ENCODE measurements around the gene SLC25A23.

DNA sequence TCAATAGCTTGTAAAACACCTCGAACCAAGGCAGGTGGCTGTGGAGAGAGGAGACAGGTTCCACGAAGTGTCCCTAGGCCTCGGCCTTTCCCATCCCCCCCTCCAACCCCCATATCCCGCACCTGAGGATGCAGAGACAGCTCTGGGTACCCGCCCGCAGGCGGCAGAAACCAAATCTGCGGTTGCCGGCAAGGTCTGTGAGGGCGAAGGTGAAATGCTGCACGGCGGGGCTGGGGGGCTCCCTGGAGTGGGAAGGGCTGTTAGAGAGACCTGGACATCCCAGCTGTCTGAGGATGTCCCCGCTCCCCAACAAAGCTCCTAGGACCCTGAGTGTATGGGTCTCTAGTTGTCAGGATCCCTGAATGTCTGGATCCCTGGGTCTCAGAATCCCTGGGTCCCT is 19.2 kb upstream of the SLC25A23 start:
- TF ChIP-seq, protein P1, sequence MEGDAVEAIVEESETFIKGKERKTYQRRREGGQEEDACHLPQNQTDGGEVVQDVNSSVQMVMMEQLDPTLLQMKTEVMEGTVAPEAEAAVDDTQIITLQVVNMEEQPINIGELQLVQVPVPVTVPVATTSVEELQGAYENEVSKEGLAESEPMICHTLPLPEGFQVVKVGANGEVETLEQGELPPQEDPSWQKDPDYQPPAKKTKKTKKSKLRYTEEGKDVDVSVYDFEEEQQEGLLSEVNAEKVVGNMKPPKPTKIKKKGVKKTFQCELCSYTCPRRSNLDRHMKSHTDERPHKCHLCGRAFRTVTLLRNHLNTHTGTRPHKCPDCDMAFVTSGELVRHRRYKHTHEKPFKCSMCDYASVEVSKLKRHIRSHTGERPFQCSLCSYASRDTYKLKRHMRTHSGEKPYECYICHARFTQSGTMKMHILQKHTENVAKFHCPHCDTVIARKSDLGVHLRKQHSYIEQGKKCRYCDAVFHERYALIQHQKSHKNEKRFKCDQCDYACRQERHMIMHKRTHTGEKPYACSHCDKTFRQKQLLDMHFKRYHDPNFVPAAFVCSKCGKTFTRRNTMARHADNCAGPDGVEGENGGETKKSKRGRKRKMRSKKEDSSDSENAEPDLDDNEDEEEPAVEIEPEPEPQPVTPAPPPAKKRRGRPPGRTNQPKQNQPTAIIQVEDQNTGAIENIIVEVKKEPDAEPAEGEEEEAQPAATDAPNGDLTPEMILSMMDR (IDR thresholded peaks at IDR 0.05; ENCODE audit: insufficient read depth, low read depth, low read length), result no peak
- no peak for TF ChIP-seq EZH2 (IDR thresholded peaks at IDR 0.05; ENCODE audit: insufficient read depth, low read length)

Data from astrocyte (in vitro differentiated cells and primary cell).